ENCODE results near the gene WBP2. TPM values are rescaled to one million over a fixed set of nuclear protein-coding genes. Genes with fewer than 3 reads are reported as not detected.

The WBP2 gene
- total and polyA plus RNA-seq, 2 of the 13 experiments (the other 11 are each of a cell fraction or from before 2014, with no cell fraction given), result 29.2 to 29.5 TPM

DNA sequence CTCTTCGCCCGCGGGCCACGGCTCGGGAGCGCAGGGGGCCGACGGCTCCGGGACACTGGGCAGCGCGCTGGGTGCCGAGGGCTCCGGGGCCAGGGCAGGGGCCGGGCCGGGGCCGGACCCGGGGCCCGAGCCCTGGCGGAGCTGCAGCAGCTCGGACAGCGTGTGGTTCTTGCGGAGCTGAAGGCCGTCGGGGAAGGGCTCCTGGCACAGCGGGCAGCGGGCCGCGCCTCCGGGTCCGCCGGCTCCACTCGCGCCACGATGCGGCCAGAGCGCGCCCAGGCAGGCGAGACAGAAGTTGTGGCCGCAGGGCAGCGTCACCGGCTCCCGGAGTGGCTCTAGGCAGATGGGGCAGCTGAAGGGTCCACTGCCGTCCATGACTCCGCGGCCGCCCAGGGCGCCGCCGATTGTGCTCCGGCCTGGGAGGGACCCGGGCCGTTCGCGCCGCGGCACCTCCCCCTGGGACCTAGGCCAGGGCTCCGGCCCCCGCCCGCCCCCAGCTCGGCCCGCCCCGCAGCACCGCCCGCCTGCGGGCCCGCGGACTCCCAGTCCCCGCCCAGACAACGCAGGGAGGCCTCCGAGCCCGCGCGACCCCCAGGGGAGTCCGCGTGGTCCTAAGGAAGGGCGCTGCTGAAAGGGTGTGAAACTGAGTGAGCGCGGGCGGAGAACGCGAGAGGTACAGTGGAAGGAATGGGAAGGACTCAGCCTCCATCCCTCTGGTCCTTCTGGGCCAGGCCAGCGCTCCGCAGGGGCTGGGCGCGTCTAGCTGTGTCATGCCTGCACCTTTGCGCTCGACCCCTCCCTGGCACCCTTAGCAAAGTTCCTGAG is 23.3 kb upstream of the WBP2 start, which contains the start of gene TRIM47 (continued):
- TF ChIP-seq ZNF569 (CRISPR knock-in tag; IDR thresholded peaks at IDR 0.05; ENCODE audit: borderline replicate concordance) (no peak), FOXJ3 (CRISPR knock-in tag; IDR thresholded peaks at IDR 0.05; ENCODE audit: borderline replicate concordance) (no peak), HNRNPK (IDR thresholded peaks at IDR 0.05; ENCODE audit: low read depth, low read length, poor library complexity, severe bottlenecking) (no peak), ZNF512 (CRISPR knock-in tag; IDR thresholded peaks at IDR 0.05) (no peak), JARID2 (CRISPR knock-in tag; IDR thresholded peaks at IDR 0.05; ENCODE audit: insufficient replicate concordance) (peak; percentile 82), RFX1 (IDR thresholded peaks at IDR 0.05) (no peak), ZNF543 (CRISPR knock-in tag; IDR thresholded peaks at IDR 0.05) (peak; percentile 78; the same call in 1 of the 2 replicates), KDM3A (CRISPR knock-in tag; IDR thresholded peaks at IDR 0.05; ENCODE audit: low read depth) (peak; percentile 45; the same call in 1 of the 2 replicates), ZNF124 (CRISPR knock-in tag; IDR thresholded peaks at IDR 0.05) (peak; percentile 80), NFYC (CRISPR knock-in tag; IDR thresholded peaks at IDR 0.05) (no peak; the same call in 1 of the 2 replicates), MBNL3 (CRISPR knock-in tag; conservative IDR thresholded peaks at IDR 0.05) (no peak), MAX (IDR thresholded peaks at IDR 0.05) (peak; percentile 83), SRSF1 (optimal IDR thresholded peaks at IDR 0.05; ENCODE audit: low read depth, low read length) (peak; percentile 24), ZBTB10 (CRISPR knock-in tag; IDR thresholded peaks at IDR 0.05; ENCODE audit: borderline replicate concordance) (no peak), ZNF607 (CRISPR knock-in tag; IDR thresholded peaks at IDR 0.05; ENCODE audit: borderline replicate concordance) (peak; percentile 21; the same call in 1 of the 2 replicates)
- TF ChIP-seq, protein P1, sequence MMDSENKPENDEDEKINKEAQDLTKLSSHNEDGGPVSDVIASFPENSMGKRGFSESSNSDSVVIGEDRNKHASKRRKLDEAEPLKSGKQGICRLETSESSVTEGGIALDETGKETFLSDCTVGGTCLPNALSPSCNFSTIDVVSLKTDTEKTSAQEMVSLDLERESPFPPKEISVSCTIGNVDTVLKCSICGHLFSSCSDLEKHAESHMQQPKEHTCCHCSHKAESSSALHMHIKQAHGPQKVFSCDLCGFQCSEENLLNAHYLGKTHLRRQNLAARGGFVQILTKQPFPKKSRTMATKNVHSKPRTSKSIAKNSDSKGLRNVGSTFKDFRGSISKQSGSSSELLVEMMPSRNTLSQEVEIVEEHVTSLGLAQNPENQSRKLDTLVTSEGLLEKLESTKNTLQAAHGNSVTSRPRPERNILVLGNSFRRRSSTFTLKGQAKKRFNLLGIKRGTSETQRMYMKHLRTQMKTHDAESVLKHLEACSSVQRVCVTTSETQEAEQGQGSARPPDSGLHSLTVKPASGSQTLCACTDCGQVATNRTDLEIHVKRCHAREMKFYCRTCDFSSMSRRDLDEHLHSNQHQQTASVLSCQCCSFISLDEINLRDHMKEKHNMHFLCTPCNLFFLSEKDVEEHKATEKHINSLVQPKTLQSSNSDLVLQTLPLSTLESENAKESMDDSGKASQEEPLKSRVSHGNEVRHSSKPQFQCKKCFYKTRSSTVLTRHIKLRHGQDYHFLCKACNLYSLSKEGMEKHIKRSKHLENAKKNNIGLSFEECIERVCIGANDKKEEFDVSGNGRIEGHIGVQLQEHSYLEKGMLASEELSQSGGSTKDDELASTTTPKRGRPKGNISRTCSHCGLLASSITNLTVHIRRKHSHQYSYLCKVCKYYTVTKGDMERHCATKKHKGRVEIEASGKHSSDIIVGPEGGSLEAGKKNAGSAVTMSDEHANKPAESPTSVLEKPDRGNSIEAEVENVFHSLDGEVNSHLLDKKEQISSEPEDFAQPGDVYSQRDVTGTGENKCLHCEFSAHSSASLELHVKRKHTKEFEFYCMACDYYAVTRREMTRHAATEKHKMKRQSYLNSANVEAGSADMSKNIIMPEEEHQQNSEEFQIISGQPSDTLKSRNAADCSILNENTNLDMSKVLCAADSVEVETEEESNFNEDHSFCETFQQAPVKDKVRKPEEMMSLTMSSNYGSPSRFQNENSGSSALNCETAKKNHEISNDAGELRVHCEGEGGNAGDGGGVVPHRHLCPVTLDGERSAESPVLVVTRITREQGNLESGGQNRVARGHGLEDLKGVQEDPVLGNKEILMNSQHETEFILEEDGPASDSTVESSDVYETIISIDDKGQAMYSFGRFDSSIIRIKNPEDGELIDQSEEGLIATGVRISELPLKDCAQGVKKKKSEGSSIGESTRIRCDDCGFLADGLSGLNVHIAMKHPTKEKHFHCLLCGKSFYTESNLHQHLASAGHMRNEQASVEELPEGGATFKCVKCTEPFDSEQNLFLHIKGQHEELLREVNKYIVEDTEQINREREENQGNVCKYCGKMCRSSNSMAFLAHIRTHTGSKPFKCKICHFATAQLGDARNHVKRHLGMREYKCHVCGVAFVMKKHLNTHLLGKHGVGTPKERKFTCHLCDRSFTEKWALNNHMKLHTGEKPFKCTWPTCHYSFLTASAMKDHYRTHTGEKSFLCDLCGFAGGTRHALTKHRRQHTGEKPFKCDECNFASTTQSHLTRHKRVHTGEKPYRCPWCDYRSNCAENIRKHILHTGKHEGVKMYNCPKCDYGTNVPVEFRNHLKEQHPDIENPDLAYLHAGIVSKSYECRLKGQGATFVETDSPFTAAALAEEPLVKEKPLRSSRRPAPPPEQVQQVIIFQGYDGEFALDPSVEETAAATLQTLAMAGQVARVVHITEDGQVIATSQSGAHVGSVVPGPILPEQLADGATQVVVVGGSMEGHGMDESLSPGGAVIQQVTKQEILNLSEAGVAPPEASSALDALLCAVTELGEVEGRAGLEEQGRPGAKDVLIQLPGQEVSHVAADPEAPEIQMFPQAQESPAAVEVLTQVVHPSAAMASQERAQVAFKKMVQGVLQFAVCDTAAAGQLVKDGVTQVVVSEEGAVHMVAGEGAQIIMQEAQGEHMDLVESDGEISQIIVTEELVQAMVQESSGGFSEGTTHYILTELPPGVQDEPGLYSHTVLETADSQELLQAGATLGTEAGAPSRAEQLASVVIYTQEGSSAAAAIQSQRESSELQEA (CRISPR knock-in tag; IDR thresholded peaks at IDR 0.05; ENCODE audit: not compliant biosample characterization), result no peak

Data from HepG2 (cell line).